Embryonic facial prominence (tissue), 1 donor: ENCODE data around the gene NELFCD.

Experiments used
- DNase-seq: peaks from one replicate; pipeline ENCODE4 v3.0.0-alpha.2; 2016; ENCODE audit errors: extremely low spot score

NELFCD gene

DNA sequence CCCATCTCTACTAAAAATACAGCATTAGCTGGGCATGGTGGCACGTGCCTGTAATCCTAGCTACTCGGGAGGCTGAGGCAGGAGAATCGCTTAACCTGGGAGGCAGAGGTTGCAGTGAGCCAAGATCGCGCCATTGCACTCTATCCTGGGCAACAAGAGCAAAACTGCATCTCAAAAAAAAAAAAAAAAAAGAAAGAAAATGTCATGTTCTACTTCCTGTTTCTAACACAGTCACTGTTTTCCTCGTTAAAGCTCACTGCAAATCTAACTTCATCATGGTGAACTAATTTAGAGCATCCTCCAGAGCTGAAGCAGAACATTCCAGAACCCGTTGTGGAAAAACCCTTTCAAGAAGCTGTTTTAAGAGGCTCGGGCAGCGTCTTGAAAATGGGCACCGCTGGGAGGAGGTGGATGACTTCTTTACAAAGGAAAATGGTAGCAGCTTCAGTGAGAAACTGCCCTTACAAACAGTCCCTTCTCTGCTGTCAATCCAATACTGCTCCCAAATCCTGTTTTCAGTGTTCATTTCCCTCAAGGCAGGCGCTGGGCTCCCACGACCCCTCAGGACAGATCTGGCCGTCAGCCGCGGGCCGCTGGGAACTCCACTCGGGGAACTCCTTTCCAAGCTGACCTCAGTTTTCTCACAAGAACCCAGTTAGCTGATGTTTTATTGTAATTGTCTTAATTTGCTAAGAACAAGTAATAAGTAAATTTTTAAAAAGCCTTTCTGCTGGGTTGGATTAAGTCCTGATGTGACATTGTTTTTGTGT lies 13.5 kb downstream of the NELFCD start:
- DNase-seq = no peak

DNA sequence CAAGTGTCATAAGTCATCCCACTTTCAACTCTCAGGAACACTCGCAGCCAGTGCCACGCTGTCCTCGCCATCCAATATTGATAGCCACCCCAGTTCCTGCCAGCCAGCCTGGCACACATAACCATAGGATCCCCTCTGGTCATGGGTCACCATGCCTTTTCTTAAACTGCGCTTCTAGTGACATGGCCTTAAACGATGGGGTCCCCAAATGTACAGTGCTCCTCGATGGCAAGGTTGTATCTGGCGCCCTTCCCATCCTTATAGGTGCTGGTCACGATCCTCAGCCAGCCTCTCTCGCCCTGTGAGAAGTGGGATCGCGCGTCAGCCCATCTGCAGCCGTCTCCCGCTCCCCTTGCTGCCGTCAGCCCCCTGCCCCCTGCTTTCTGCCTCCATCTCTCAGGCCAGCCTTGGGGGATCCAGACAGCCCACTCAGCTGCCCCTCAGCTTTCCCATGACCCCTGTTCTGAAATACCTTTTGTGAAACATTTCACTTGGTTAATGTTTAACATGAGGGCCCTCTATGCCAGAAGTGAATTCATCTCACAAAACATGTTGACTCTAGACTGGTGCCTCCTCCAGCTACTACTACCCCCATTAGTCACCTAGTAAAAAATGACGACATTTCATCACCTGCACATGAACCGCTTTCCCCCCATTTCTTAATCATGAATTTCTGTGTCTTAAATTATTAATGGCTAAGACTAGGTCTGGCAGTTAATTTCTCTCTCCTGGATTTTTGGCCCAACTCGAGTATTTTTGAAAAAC lies 14.6 kb downstream of the NELFCD start:
- no peak for DNase-seq

DNA sequence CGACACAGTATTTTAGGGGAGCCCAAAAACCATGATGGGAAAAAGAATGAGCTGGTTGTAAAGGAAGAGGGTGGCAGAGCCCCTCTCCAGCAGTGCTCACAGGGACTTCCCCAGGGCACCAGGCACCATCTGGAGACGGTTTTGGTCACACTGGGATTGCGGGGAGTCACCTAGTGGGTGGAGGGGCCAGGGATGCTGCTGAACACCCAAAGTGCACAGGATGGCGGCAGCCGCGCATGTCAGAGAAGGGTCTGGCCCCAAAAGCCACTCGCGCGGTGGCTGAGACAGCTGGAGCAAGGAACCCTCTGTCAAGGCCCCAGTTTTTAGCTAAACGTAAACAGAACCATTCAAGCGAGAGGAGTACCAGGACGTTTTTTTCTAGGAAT lies 15.2 kb downstream of the NELFCD start:
- no peak for DNase-seq

DNA sequence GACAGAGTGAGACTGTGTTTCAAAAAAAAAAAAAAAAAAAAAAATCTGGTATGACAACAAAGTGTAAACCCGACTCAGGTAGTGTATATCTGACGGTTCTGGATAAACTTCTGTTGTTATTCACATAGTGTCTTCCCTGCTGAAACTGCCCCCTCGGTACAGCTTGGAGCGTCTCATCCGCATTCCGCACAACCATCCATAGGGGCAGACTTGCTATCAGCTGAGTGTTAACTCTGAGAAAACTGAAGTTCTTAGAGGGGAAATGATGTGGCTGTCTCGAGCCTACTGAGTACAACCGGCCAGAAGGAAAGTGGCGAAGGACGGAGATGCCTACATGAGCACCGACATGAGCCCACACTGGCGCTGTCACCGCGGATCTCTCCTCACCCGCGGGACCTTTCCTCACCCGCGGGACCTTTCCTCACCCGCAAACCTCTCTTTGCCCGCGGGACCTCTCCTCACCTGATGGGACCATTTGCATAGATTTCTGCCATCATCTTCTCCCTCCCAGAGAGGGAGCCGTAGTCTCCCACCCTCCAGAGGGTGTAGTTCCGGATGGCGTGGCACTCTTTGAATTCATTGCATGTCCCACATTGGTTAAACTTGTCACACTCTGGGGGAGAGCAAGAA lies 16.2 kb downstream of the NELFCD start:
- DNase-seq = no peak

DNA sequence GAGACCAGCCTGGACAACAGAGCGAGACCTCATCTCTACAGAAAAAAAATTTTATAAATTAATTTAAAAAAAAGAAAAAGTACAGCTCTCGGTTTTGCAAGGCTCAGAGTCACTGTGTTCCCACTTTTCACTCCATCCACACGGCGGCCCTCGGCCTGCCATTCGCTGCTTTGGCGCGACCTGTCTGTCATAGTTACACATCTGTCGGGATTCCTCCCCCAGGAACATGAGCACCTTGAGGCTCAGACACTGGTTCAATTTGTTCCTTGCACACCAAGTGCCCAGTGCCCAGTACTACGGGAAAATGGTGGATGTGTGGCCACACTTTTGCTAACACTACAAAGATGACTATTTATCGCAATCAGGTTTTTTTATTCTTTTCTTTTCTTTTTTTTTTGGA lies 17.6 kb downstream of the NELFCD start:
- no peak for DNase-seq

DNA sequence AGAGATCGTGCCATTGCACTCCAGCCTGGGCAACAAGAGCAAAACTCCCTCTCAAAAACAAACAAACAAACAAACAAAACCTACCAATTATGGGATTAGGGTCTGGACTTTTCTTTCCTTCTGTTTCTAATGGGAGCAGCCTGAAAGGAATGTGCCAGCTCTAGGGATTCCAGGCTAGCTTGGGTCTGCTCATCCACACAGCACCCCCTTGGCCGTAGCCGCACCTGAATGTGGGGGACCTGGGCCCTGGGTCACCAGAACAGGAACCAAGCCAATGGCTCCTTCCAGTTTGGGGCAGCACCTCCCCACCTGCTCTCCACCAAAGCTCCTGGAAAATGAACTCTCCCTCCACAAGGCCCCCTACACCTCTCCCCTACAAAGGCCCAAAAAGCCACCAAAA lies 19.3 kb downstream of the NELFCD start:
- DNase-seq = no peak

DNA sequence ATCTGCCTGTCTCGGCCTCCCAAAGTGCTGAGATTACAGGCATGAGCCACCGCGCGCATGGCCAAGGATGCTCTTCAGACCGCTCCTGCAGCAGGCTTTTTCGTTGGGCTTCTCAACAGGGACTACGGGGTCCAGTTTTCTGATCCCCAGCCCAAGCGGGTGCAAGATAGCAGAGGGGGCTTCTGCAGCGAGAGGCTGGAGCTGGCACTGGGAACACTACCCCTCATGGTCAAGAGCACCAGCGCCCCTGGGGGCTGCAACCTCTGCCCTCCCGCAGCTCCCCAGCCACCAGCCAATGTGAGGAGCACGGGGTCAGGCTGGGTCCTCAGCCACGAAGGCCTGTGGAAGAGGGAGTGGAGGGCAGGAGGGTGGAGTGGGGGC lies 20.0 kb downstream of the NELFCD start:
- no peak for DNase-seq

DNA sequence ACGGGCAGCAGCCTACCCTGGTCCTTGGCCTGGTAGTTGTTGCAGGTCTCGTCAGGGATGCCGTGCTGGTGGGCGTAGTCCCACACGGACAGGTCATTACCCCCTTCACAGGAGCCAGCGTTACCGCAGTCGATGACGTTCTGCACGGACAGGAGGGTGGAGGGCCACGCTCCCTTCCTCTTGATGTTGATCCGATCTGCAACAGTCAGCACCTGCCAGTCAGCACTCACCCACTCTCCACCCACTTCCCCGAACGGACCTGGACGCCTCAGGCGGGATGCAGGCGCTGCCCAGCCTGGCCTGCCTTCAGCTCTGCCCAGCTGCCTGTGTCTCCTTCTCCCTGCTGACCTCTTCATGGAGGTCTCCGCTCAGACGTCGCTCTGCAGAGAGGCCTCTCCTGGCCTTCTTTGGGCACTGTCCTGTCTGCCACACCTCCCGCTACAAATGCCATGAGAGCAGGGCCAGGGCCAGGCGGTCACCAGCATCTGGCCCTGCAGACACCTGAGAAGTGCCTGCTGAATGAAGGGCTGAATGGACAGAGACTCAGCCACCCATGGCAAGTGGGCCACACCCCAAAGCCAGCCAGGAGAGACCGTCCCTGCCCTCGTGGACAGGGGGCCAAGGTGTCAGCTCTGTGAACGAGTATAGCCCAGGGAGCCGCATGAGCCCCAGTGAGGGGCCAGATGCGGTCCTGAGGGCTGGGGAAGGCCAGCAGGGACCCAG lies 20.6 kb downstream of the NELFCD start:
- no peak for DNase-seq

DNA sequence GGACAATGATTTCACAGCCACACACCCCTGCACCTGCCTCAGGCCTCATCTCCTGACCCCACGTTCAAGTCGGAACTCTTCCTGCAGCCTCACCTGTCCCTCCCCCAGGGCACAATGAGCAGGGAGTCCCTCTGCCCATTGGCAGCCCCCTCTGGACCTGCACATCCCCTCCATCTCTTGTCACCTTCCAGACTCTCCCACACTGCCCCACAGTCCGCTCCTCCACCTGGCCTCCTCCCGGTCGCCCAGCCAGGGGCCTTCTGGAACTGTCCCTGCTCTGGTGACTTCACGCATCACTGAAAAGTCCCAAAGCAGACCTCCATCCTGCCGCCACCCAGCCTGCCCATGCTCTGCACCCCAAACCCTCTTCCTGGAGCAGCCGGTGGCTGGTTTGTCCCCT lies 21.3 kb downstream of the NELFCD start:
- DNase-seq = no peak

DNA sequence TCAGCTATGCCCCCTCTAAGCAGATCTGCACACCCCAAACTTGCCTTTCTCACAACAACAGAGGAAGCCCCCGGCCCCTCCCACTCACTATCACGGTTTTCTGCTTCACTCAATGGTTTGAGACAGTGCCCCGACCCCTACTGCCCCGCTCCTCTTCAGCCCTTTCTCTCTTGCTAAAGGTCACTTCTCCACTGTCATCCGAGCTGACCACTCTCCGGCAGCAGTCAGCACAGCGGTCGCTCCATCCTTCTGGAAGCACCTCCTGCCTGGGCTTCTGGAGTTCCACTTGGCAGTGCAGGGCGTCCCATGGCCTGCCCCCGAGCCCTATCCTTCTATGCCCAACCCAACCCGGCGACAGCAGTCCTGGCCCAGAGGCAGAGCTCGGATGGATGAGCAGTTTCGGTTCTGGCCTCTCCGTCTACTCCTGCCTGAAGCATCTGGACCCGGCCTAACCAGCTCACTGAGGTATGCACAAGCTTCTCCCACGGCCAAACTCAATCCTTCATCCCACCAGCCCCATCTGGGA lies 21.9 kb downstream of the NELFCD start:
- no peak for DNase-seq

DNA sequence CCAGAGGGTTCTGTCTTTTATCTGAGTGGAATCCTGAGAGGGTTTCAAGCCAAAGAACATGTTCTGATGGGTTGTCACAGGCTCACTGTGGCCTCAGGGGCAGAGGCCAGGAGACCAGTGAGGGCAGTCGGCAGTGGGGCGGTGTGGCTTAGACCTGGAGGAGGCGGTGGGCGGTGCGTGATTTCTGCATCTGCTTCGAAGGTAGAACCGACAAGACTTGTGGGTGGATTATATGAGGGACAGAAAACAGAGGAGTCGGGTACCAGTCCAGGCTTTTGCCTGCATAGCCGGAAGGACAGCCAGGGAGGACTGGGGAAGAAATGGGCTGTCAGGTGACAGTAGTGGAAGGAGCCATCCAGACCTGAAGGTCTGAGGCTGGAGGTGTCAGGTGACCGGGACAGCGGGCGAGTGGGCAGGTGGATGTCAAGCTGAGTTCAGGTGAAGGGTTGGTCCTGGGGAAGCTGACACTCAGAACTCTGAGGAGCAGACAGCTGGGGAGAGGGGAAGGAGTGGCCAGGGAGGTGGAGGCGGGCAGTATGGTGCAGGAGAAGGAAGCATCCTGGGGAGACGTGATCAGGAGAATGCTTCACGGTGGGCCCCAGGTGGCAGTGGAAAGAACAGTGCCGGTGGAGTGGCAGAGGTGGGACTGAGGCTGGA lies 22.9 kb downstream of the NELFCD start:
- DNase-seq = no peak

DNA sequence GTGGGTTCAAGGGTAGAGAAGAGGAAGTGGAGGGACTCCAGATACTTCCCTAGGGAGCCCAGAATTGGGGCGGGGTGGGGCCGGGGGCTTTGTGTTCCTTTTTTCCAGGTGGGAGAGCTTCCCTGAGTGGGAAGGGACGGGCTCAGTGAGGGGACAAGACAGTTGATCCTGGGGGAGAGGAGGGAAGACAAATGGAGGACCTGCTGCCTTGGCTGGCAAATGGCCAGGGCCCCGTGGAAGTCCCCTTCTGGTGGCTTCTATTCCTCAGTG lies 23.4 kb downstream of the NELFCD start:
- DNase-seq = no peak

DNA sequence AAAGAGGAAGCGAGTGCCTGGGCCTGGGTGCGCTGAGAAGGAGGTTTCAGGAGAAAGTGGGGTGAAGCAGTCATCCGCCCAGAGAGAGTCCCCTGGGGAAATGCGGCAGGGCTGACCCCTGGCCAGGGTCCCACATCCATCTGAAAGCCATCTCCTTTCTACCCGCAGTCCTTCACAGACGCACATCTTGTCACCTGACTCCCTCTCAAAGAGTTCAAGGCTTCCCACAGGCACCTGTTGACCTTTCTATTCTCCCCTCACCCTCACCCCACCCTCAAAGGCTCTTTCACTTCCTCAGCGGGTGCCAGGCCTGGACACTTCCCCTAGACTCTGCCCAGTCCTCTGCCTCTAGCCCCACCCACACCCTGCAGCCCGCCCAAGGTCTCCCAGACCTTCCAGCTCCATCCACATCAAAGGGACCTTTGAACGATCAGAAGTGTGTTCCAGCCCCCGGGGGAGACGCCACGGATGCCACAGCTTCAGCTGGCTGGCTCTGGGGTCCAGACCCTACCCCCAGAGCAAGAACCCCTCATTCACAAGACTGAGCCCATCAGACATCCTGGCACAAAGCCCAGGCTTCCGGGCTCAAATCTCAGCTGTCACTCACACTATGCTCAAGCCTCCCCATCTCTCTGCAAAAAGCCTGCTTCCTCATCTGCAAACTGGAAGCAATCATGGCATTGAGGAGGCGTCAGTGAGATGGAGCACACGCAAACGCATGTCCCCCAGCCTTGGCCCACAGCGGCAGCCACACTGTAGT lies 23.9 kb downstream of the NELFCD start:
- no peak for DNase-seq

DNA sequence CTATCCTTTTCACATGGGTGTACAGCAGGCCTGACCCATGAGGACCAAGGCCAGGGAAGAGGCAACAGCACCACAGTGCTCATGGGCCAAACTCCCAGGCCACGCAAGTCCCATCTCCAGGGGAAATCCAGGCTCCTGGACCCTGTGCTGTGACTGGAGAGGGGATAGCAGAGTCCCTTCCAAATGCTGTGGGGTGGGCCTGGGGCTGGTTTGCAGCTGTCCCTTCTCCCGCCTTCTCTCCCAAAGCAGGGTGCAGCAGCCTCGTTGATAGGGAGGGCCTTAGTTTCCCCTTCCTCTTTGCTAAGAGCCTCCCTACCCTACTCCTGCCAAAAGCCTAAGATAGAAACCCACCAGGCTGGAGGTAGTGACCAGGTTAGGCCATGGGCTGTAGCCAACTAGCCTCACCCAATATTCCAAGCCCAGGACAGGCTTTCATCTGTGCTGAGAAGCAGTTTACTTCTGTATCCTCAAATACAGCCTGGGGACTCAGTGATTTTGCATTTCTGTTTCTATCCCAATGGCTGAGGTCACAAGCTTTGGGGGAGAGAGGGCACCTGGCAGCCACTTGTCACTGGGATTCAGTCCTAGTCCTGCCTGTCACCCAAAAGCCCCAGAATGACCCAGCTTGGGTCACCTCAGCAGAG lies 24.6 kb downstream of the NELFCD start:
- DNase-seq = no peak

DNA sequence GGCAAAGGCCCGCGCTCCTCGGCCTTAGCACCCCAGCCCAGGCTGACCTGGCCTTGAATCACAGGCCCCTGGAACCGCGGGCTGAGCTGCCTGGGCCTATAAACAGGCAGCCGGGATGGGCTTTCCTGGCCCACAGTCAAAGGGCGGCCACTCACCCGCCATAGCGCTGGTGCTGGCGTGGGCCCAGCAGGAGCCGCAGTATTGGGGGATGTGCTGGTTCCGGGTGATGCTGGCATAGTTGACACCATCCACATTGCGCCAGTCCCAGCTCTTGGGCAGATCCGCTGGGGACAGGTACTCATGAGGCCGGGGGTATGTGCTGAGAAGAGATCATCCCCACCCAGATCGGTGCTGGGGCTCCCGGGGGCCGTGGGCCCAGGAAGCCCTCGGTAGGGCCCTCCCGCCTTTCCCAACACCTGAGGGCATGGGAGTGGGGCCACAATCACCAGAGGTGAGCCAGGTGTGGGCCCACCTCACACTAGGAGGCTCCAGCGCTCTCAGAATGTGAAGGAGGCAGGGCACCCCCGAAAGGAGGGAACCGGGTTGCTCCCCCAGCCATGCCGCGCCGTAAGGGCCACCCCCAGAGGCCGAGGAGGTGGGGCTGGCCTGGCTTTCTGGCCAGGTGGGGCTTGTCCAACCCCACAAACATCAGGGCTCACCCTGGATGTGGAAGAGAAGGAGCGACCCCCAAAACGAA lies 25.3 kb downstream of the NELFCD start:
- no peak for DNase-seq

DNA sequence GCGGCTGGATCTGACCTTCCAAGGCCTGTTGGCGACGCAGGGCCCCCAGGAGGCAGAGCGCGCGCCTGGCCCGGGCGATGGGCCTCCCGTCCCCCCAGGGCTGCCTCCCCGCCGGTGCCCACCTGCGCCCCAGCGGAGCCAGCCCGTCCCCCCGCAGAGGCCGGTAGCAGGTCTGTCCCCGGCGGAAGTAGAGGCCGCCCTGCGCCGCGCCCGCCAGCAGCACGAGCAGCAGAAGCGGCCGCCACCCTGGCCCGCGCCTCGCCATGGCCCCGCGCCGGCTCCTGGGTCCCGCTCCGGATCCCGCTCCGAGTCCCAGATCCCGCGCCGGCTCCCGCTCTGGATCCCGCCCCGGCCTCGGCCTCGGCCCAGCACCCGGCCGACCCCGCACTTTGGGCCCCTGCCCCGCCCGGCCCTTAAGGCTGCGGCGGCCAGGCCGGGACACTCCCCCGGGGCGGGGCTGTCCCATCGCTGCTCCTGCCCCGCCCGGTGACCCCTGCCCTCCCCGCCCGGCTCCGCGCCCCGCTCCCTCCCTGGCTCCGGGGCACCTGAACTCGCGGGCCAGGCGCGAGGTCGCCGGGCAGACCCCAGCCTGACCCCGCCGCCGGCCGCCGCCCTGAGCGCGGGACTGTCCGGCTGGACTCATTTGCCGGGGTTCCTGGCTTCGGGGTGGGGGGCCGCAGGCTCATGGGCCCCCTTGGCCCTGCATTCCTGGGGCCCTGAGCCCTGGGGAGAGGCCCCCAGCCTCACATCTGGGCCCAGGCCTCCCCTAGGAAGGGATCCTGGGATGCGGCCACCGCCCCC lies 26.0 kb downstream of the NELFCD start, which contains the start of gene CTSZ:
Gene CTSZ, minus strand, starts transcription at position 391 of the 801 bp plus-strand sequence. Its CDS starts 126 bp downstream, at position 265.
- no peak for DNase-seq

DNA sequence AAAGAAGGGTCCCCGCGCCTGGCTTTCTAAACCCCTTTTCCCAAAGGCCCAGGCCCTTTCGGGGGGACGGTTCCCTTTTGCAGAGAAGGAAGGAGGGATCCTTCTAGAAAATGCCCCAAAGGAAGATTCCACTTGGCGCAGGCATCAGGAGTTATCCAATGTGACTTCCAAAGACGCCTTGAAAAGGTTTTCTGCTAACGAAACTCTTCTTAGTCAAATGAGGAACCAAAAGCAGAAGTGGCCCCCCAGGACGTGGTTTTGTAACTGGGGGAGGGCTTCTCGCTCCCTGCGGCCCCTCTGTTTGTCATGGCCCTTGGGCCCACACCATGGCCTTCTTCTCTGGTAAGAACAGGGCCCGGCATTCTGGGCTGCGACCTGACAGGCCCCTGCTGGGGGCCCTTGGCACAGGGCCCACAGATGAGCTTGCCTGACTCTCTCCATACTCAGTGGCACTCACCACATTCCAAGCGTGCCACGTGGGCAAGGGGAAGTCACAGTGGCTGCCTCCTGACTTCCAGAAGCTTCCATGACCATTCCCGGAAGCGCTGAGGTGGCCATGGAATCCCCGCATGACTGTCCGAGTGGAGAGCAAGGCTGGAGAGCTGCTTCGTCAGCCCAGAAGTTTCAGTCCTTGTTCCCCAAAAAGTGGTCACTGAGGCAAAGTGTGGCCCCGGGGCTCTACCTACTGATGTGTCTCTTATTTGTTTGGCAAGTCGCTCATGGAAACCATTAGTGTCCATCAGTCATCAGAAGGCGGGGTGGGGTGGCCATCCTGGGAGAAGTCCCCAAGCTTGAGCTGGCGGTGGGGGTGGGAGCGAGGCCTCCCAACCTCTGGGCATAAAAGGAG lies 26.8 kb downstream of the NELFCD start:
- no peak for DNase-seq
